DND-41 (cell line): ENCODE measurements around the gene SMU1.

Experiments used
- ATAC-seq: fragments of 200-7000 bp; cut with Tn5 transposase; 3 replicates; pipeline ENCODE4 v1.9.1; 2021; ENCODE audit warnings: low read depth; ENCODE audit not compliant: insufficient read depth
- DNase-seq: peaks from one replicate; pipeline ENCODE4 v3.0.0-alpha.2; 2020
- H2AFZ ChIP-seq: 2 replicates; pipeline ENCODE4 v1.6.0; 2012; ENCODE audit warnings: low read depth, low read length
- H3K27ac ChIP-seq: 2 replicates; pipeline ENCODE4 v1.5.1; 2012; ENCODE audit warnings: low read length, inconsistent platforms
- H3K27me3 ChIP-seq: fragments of 200-600 bp; sonication (generic); 2 replicates; pipeline ENCODE4 v1.6.0; 2012; ENCODE audit warnings: low read length, mild to moderate bottlenecking, inconsistent platforms; ENCODE audit not compliant: insufficient read depth, poor library complexity
- H3K36me3 ChIP-seq: 2 replicates; pipeline ENCODE4 v1.5.1; 2012; ENCODE audit warnings: low read length, inconsistent platforms; ENCODE audit not compliant: insufficient read depth
- H3K4me1 ChIP-seq: 2 replicates; pipeline ENCODE4 v1.5.1; 2012; ENCODE audit warnings: mild to moderate bottlenecking, low read length; ENCODE audit not compliant: insufficient read depth
- H3K4me2 ChIP-seq: 2 replicates; pipeline ENCODE4 v1.6.0; 2012; ENCODE audit warnings: mild to moderate bottlenecking, moderate library complexity, low read length, inconsistent platforms; ENCODE audit not compliant: insufficient read depth
- H3K4me3 ChIP-seq, 2 experiments: fragments of 200-600 bp in 1 of 2; shearing (Covaris generic) in 1 of 2; 2 replicates each; pipeline ENCODE4 v1.5.1; 2012 to 2016; ENCODE audit warnings: inconsistent platforms in 2 of 2, low read length in 2 of 2, mild to moderate bottlenecking in 2 of 2, low read depth in 1 of 2, moderate library complexity in 1 of 2
- H3K79me2 ChIP-seq: 2 replicates; pipeline ENCODE4 v1.6.0; 2012; ENCODE audit warnings: low read length, inconsistent platforms; ENCODE audit not compliant: insufficient read depth
- H3K9ac ChIP-seq: 2 replicates; pipeline ENCODE4 v1.6.0; 2012; ENCODE audit warnings: low read depth, mild to moderate bottlenecking, inconsistent platforms, low read length, moderate library complexity
- H3K9me3 ChIP-seq: 2 replicates; pipeline ENCODE4 v1.5.1; 2012; ENCODE audit warnings: low read length, moderate library complexity, mild to moderate bottlenecking, inconsistent platforms; ENCODE audit not compliant: insufficient read depth, severe bottlenecking
- H4K20me1 ChIP-seq: 2 replicates; pipeline ENCODE4 v1.6.0; 2012; ENCODE audit warnings: low read length; ENCODE audit not compliant: insufficient read depth
- CTCF ChIP-seq: IDR thresholded peaks from 2 replicates; pipeline ENCODE4 v1.5.1; 2012; ENCODE audit warnings: borderline replicate concordance, low read length, moderate library complexity, mild to moderate bottlenecking; ENCODE audit not compliant: poor library complexity, severe bottlenecking; ENCODE audit errors: extremely low read depth
- EZH2 ChIP-seq: IDR thresholded peaks from 3 replicates; pipeline ENCODE4 v1.6.1; 2012; ENCODE audit warnings: borderline replicate concordance, low read depth, mild to moderate bottlenecking, moderate library complexity, low read length, inconsistent platforms; ENCODE audit not compliant: severe bottlenecking

SMU1 gene

GRCh38 chr9:33041432-33042188 lies 34.9 kb downstream of the SMU1 start:
- H3K4me3 ChIP-seq = no peak overlapping the region
- TF ChIP-seq CTCF (no peak), EZH2 (no peak)
- H3K27ac ChIP-seq = no peak overlapping the region
- H3K79me2 ChIP-seq = peaks cover 2% of the 10 kb centered on the region; the same call in 1 of the 2 replicates
- H2AFZ ChIP-seq = no peak overlapping the region
- peaks cover 4% of the 10 kb centered on the region; the same call in 1 of the 2 replicates for H3K4me1 ChIP-seq
- H3K36me3 ChIP-seq = peaks cover 50% of the 10 kb centered on the region
- DNase-seq (no peak), ATAC-seq (no peak)
- H3K9ac ChIP-seq = no peak overlapping the region
- H3K9me3 ChIP-seq = no peaks in the 10 kb centered on the region
- no peak overlapping the region for H3K4me2 ChIP-seq
- no peaks in the 10 kb centered on the region for H3K27me3 ChIP-seq
- H4K20me1 ChIP-seq = peaks cover 25% of the 10 kb centered on the region; the same call in 1 of the 2 replicates

GRCh38 chr9:33040792-33041431 lies 35.6 kb downstream of the SMU1 start:
- H3K4me2 ChIP-seq = no peak overlapping the region
- H2AFZ ChIP-seq = no peak overlapping the region
- peaks cover 32% of the 10 kb centered on the region; the same call in 1 of the 2 replicates for H4K20me1 ChIP-seq
- TF ChIP-seq EZH2 (no peak), CTCF (no peak)
- H3K36me3 ChIP-seq = peaks cover 53% of the 10 kb centered on the region
- H3K27me3 ChIP-seq = no peaks in the 10 kb centered on the region
- no peaks in the 10 kb centered on the region for H3K9me3 ChIP-seq
- DNase-seq (no peak), ATAC-seq (no peak)
- peaks cover 8% of the 10 kb centered on the region; the same call in 1 of the 2 replicates for H3K79me2 ChIP-seq
- no peak overlapping the region for H3K27ac ChIP-seq
- H3K9ac ChIP-seq = no peak overlapping the region
- peaks cover 4% of the 10 kb centered on the region; the same call in 1 of the 2 replicates for H3K4me1 ChIP-seq
- H3K4me3 ChIP-seq = no peak overlapping the region

GRCh38 chr9:33032865-33033264 lies 43.6 kb downstream of the SMU1 start:
- Histone ChIP-seq H3K4me2 (peak overlapping the region; percentile 83; the same call in 1 of the 2 replicates), H3K4me3 (no peak overlapping the region), H3K27me3 (no peaks in the 10 kb centered on the region), H3K36me3 (peaks cover 99% of the 10 kb centered on the region), H3K79me2 (peaks cover 81% of the 10 kb centered on the region), H4K20me1 (peaks cover 88% of the 10 kb centered on the region), H3K27ac (no peak overlapping the region), H3K9ac (no peak overlapping the region), H2AFZ (no peak overlapping the region), H3K9me3 (no peaks in the 10 kb centered on the region), H3K4me1 (peaks cover 30% of the 10 kb centered on the region)
- no peak for DNase-seq
- no peak for ATAC-seq
- TF ChIP-seq CTCF (no peak), EZH2 (no peak)
